Heart left ventricle (tissue), 13 donors: ENCODE data around the gene GLIS2.

Source experiments
- POLR2A ChIP-seq, 2 donors: fragments of 450-650 bp; IDR thresholded peaks; one replicate each; pipeline ENCODE4 v1.6.1; 2017; ENCODE audit warnings: antibody characterized with exemption in 2 of 2, mild to moderate bottlenecking in 2 of 2, moderate library complexity in 2 of 2
- TF ChIP-seq, protein P1 (sequence below), 12 donors: fragments of 200-600 bp; sonication (generic) in 4 of 12; IDR thresholded peaks; one replicate each; pipeline versions ENCODE4 v1.5.0 to v1.8.0; 2018 to 2022; ENCODE audit warnings: antibody characterized with exemption in 12 of 12, mild to moderate bottlenecking in 5 of 12
- donor health status: ischemic (EF 13 %, LVEDD 7.1; RV severe dilation, severe dysfunction).
- donor health status: DM: no; HTN: yes; CAD: no.
- donor health status: DM: no; HTN: no; CAD: no.
- donor health status: ischemic (EF 25% LVEDD 6.9; RV normal size, moderate dysfunction).
- donor health status: ischemic (EF 25% LVEDD 5.7; RV mildly dilated, moderate dysfunction).
- donor health status: ischemic (EF 35%, LVEDD 5.7; RV mildly dilated, moderate dysfunction).
- donor health status: nonischemic (EF 11% LVEDD 7.7; RV severe dilation, severe dysfunction).
- donor health status: DM: yes; HTN: yes; CAD: no.
- donor health status: PGD.
- donor health status: ischemic (EF 29% LVEDD 5.4; RV normal size, mild dysfunction).
- donor health status: nonischemic (EF 23%, LVEDD 6.1; RV moderate dilation, normal function).

DNA sequence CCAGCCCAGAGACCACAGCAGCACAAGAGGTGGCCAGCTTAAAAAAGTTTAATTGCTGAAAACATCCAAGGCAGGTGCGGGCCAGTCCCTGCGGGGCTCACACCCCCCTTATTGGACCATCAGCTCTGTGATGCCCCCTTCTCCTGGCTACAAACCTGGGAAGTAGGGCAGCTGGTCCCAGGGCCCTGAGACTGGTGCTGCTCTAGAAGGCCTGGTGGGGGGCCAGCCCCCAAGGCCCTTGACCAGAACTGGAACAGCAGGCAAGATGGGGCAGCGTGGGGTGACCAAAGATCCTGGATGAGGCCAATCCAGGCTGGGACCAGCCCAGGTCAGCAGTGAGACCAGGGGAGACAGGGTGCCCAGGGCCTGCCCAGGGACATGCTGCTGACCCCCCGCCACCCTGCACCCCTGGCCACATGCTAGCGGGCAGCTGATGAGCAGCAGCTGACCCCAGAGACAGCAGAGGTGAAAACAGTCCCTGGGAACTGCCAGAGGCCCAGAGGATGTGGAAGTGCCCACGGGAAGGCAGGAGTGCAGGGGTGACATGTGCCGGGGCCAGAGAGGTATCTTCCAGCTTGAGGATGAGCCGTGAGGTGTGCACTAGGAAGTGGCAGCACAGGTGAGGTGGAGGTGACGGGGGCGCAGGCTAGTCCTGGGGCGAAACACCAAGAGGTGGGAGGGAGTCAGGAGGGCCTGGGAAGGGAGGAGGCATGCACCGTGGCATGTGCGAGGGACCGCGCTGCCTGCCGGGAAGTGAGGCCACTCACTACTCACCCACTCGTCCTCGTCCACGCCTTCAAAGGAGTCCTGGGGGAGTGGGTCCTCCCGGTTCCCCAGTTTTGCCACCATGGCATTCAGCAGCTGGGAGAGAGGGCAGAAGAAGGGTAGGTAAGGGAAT is 38.9 kb downstream of the GLIS2 start:
- TF ChIP-seq, protein P1, sequence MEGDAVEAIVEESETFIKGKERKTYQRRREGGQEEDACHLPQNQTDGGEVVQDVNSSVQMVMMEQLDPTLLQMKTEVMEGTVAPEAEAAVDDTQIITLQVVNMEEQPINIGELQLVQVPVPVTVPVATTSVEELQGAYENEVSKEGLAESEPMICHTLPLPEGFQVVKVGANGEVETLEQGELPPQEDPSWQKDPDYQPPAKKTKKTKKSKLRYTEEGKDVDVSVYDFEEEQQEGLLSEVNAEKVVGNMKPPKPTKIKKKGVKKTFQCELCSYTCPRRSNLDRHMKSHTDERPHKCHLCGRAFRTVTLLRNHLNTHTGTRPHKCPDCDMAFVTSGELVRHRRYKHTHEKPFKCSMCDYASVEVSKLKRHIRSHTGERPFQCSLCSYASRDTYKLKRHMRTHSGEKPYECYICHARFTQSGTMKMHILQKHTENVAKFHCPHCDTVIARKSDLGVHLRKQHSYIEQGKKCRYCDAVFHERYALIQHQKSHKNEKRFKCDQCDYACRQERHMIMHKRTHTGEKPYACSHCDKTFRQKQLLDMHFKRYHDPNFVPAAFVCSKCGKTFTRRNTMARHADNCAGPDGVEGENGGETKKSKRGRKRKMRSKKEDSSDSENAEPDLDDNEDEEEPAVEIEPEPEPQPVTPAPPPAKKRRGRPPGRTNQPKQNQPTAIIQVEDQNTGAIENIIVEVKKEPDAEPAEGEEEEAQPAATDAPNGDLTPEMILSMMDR (IDR thresholded peaks at IDR 0.05) = no peak
- TF ChIP-seq POLR2A (IDR thresholded peaks at IDR 0.05) = no peak
